Suprapubic skin (tissue), 4 donors: ENCODE measurements around the gene AHRR.

ENCODE experiments used
- CTCF ChIP-seq, 2 donors: fragments of 200-600 bp in 1 of 2; fragments of 450-650 bp in 1 of 2; sonication (generic) in 1 of 2; IDR thresholded peaks; one replicate each; pipeline ENCODE4 v1.5.1; 2016 to 2019; ENCODE audit warnings: antibody characterized with exemption in 2 of 2, mild to moderate bottlenecking in 1 of 2, moderate library complexity in 1 of 2
- POLR2A ChIP-seq, 2 donors: fragments of 450-650 bp; IDR thresholded peaks; one replicate each; pipeline ENCODE4 v1.6.1; 2017; ENCODE audit warnings: antibody characterized with exemption in 2 of 2, mild to moderate bottlenecking in 2 of 2, moderate library complexity in 2 of 2
- POLR2AphosphoS5 ChIP-seq, 3 donors: sonication (generic); formaldehyde crosslinking; IDR thresholded peaks; one replicate each; pipeline ENCODE4 v1.6.1; 2017; ENCODE audit warnings: antibody characterized with exemption in 3 of 3

DNA sequence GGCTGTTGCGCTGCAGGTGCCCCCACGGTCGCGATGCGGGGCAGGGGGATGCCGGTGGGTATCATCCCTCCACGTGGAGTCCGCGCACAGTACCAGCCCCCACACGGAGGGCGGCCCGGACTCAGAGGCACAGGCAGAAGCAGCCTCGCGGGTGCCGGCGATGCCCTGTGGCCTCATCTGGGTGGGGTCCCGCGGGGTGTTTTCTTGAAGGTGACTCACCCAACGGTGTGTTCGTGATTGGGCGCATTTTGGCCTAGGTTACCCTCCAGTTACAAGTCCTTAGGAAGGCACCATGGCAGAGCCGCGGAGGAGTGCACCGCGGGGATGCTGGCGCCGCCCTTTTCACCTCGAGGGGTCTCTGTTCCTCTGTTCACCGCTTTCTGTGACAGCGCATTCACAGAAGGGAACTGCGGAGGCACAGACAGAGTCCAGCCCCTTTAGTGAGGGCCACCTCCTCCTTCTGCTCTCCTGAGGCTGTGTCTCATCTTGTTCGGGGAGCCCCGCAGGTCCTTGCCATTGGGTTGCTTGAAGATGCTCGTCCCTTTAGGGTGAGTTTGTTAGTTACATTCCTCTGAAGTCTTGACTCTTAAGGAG is 99.9 kb downstream of the AHRR start:
- TF ChIP-seq CTCF (IDR thresholded peaks at IDR 0.05) (no peak), POLR2A (IDR thresholded peaks at IDR 0.05) (no peak), POLR2AphosphoS5 (IDR thresholded peaks at IDR 0.05) (no peak)
